ENCODE results near the gene SEMA7A.
"Not testable (repeated sequence)": the region's sequence is repeated elsewhere in the genome, so short reads cannot be mapped to it uniquely, and the experiment has no call there.

SEMA7A gene

GRCh38 chr15:74369084-74369745 lies 64.5 kb downstream of the SEMA7A start:
- DNase-seq: no peak

GRCh38 chr15:74368121-74368520 lies 65.6 kb downstream of the SEMA7A start:
- no peak for DNase-seq

- no peak for DNase-seq
Measured at GRCh38 chr15:74367296-74367854, 66.4 kb downstream of the SEMA7A start, which contains the start of gene CYP11A1. TSS of gene CYP11A1 (minus strand) at chr15:74367646. CDS start at chr15:74367585, 61 bp downstream.

GRCh38 chr15:74365598-74366445 lies 67.9 kb downstream of the SEMA7A start:
- DNase-seq: no peak

GRCh38 chr15:74364936-74365597 lies 68.7 kb downstream of the SEMA7A start:
- DNase-seq: no peak

- no peak for DNase-seq
Measured at GRCh38 chr15:74362482-74362881, 71.3 kb downstream of the SEMA7A start.

- DNase-seq: not testable (repeated sequence)
Measured at GRCh38 chr15:74360855-74361254, 72.9 kb downstream of the SEMA7A start.

GRCh38 chr15:74359376-74359775 lies 74.4 kb downstream of the SEMA7A start:
- not testable (repeated sequence) for DNase-seq

Measured in NCI-H146 (cell line).